OCI-LY7 (cell line): ENCODE results near the gene NOD1.

Source experiments
- CTCF ChIP-seq: fragments of 200-600 bp; sonication (generic); conservative IDR thresholded peaks from 2 replicates; pipeline ENCODE4 v1.5.1; 2014; ENCODE audit warnings: mild to moderate bottlenecking, antibody characterized with exemption, low read length, moderate library complexity, mixed read lengths
- EZH2phosphoT487 ChIP-seq: fragments of 200-600 bp; sonication (generic); IDR thresholded peaks from 2 replicates; pipeline ENCODE4 v1.6.1; 2018; ENCODE audit warnings: low read depth, borderline replicate concordance, mild to moderate bottlenecking, mixed run types, antibody characterized with exemption, low read length, moderate library complexity, mixed read lengths

DNA sequence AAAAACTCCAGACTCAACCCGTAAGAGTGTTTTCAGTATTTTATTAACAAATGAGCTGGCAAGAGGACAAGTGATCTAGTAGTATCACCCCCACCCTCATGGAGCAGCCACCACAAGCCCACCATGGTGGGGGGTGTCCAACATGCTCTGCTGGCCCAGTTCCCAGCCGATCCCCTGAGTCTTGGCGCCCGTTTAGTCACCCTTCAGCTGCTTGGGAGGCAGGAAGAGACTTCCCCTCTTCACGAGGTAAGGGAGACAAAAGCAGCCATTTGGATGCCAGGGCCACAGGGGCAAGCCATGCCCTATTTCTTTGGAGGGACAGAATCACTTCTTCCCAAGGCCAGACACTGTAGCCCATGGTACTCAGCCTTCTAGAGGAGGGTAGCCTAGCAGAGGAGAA lies 54.1 kb downstream of the NOD1 start:
- TF ChIP-seq CTCF (no peak), EZH2phosphoT487 (no peak)
